H9 (cell line): ENCODE measurements around the gene CRMP1. TPM values are rescaled to one million over a fixed set of nuclear protein-coding genes. Genes with fewer than 3 reads are reported as not detected.

ENCODE experiments used
- DNase-seq: peaks from one replicate; pipeline ENCODE4 v3.0.0-alpha.2; 2017
- H2AFZ ChIP-seq: one replicate; pipeline ENCODE4 v1.6.1; 2013; ENCODE audit warnings: mild to moderate bottlenecking, low read length, control low read depth, moderate library complexity
- H2AK5ac ChIP-seq: 2 replicates; pipeline ENCODE4 v1.6.1; 2013; ENCODE audit warnings: low read length, control low read depth, mixed read lengths; ENCODE audit not compliant: insufficient read length
- H2BK120ac ChIP-seq: one replicate; pipeline ENCODE4 v1.6.1; 2013; ENCODE audit warnings: low read depth, mild to moderate bottlenecking, low read length, control low read depth, inconsistent platforms; ENCODE audit not compliant: poor library complexity, severe bottlenecking
- H2BK12ac ChIP-seq: 2 replicates; pipeline ENCODE4 v1.6.1; 2013; ENCODE audit warnings: low read length, control low read depth, mixed read lengths, low read depth; ENCODE audit not compliant: insufficient read length
- H2BK15ac ChIP-seq: 2 replicates; pipeline ENCODE4 v1.6.1; 2013; ENCODE audit warnings: low read depth, low read length, control low read depth
- H2BK20ac ChIP-seq: one replicate; pipeline ENCODE4 v1.6.1; 2013; ENCODE audit warnings: low read depth, mild to moderate bottlenecking, low read length, control low read depth, inconsistent platforms; ENCODE audit not compliant: poor library complexity, severe bottlenecking
- H2BK5ac ChIP-seq: 2 replicates; pipeline ENCODE4 v1.6.1; 2013; ENCODE audit warnings: low read length, control low read depth, mixed read lengths; ENCODE audit not compliant: insufficient read length
- H3K14ac ChIP-seq: 2 replicates; pipeline ENCODE4 v1.6.1; 2013; ENCODE audit warnings: low read length, control low read depth; ENCODE audit not compliant: insufficient read depth
- H3K18ac ChIP-seq: 2 replicates; pipeline ENCODE4 v1.6.1; 2013; ENCODE audit warnings: low read depth, mild to moderate bottlenecking, mixed read lengths, low read length, control low read depth; ENCODE audit not compliant: insufficient read length
- H3K23ac ChIP-seq: 2 replicates; pipeline ENCODE4 v1.6.1; 2013; ENCODE audit warnings: low read length, control low read depth, mixed read lengths, low read depth; ENCODE audit not compliant: insufficient read length
- H3K23me2 ChIP-seq: 2 replicates; pipeline ENCODE4 v1.6.1; 2013; ENCODE audit warnings: low read depth, mild to moderate bottlenecking, mixed read lengths, low read length, control low read depth; ENCODE audit not compliant: insufficient read length, poor library complexity, severe bottlenecking
- H3K27ac ChIP-seq: 2 replicates; pipeline ENCODE4 v1.5.1; 2013; ENCODE audit warnings: low read length, control low read depth, mixed read lengths, low read depth; ENCODE audit not compliant: insufficient read length
- H3K27me3 ChIP-seq: 2 replicates; pipeline ENCODE4 v1.6.1; 2013; ENCODE audit warnings: low read length, control low read depth, inconsistent platforms; ENCODE audit not compliant: insufficient read depth
- H3K4ac ChIP-seq: 2 replicates; pipeline ENCODE4 v1.6.1; 2013; ENCODE audit warnings: low read depth, mild to moderate bottlenecking, control low read depth, inconsistent platforms, low read length, moderate library complexity
- H3K4me1 ChIP-seq: 2 replicates; pipeline ENCODE4 v1.6.1; 2013; ENCODE audit warnings: low read length, control low read depth, inconsistent platforms; ENCODE audit not compliant: insufficient read depth
- H3K4me2 ChIP-seq: 2 replicates; pipeline ENCODE4 v1.6.1; 2013; ENCODE audit warnings: low read length, control low read depth, mixed read lengths; ENCODE audit not compliant: insufficient read length, insufficient read depth
- H3K56ac ChIP-seq: 2 replicates; pipeline ENCODE4 v1.6.1; 2013; ENCODE audit warnings: low read depth, mild to moderate bottlenecking, mixed read lengths, low read length, control low read depth; ENCODE audit not compliant: insufficient read length
- H3K79me1 ChIP-seq: 2 replicates; pipeline ENCODE4 v1.6.1; 2013; ENCODE audit warnings: low read depth, mild to moderate bottlenecking, moderate library complexity, low read length, control low read depth, inconsistent platforms; ENCODE audit not compliant: insufficient read depth, poor library complexity, severe bottlenecking
- H3K79me2 ChIP-seq: 2 replicates; pipeline ENCODE4 v1.6.1; 2013; ENCODE audit warnings: low read length, control low read depth, inconsistent platforms; ENCODE audit not compliant: insufficient read depth
- H3K9ac ChIP-seq: 2 replicates; pipeline ENCODE4 v1.6.1; 2013; ENCODE audit warnings: low read length, control low read depth, mixed read lengths; ENCODE audit not compliant: insufficient read length; ENCODE audit errors: extremely low read depth
- H3K9me3 ChIP-seq: one replicate; pipeline ENCODE4 v1.6.1; 2013; ENCODE audit warnings: low read depth, low read length, inconsistent platforms; ENCODE audit not compliant: control insufficient read depth
- H3T11ph ChIP-seq: one replicate; pipeline ENCODE4 v1.6.1; 2013; ENCODE audit warnings: mild to moderate bottlenecking, low read length, control low read depth, inconsistent platforms
- H4K20me1 ChIP-seq: one replicate; pipeline ENCODE4 v1.6.1; 2013; ENCODE audit not compliant: control insufficient read depth, insufficient read length, insufficient read depth
- H4K5ac ChIP-seq: 2 replicates; pipeline ENCODE4 v1.6.1; 2013; ENCODE audit warnings: low read depth, mild to moderate bottlenecking, mixed read lengths, low read length, control low read depth; ENCODE audit not compliant: insufficient read length
- H4K8ac ChIP-seq: replicated peaks from 2 replicates; pipeline ENCODE4 v1.6.1; 2013; ENCODE audit warnings: low read length, control low read depth, mixed read lengths, low read depth; ENCODE audit not compliant: insufficient read length
- H4K91ac ChIP-seq: 2 replicates; pipeline ENCODE4 v1.6.1; 2013; ENCODE audit warnings: low read depth, mild to moderate bottlenecking, moderate library complexity, mixed read lengths, low read length, control low read depth; ENCODE audit not compliant: insufficient read length
- H3K27ac Mint-ChIP-seq, 3 experiments: 2 replicates in 2 of 3; 3 replicates in 1 of 3; pipeline ENCODE4 v1.8.0; 2020 to 2021; ENCODE audit warnings: mixed read lengths in 3 of 3, mild to moderate bottlenecking in 1 of 3, moderate library complexity in 1 of 3
- H3K27me3 Mint-ChIP-seq: 2 replicates; pipeline ENCODE4 v1.8.0; 2021; ENCODE audit warnings: low read depth, mild to moderate bottlenecking, moderate library complexity, mixed read lengths
- H3K36me3 Mint-ChIP-seq, 3 experiments: 2 replicates in 2 of 3; 3 replicates in 1 of 3; pipeline ENCODE4 v1.8.0; 2020 to 2021; ENCODE audit warnings: low read depth in 3 of 3, mixed read lengths in 3 of 3; ENCODE audit not compliant: insufficient read depth in 1 of 3
- H3K4me1 Mint-ChIP-seq, 2 experiments: 2 replicates each; pipeline ENCODE4 v1.8.0; 2020; ENCODE audit warnings: mixed read lengths in 2 of 2
- H3K4me3 Mint-ChIP-seq, 2 experiments: 2 replicates in 1 of 2; 3 replicates in 1 of 2; pipeline ENCODE4 v1.8.0; 2020 to 2021; ENCODE audit warnings: mild to moderate bottlenecking in 2 of 2, mixed read lengths in 2 of 2, moderate library complexity in 1 of 2
- H3K9me3 Mint-ChIP-seq, 2 experiments: 2 replicates in 1 of 2; 3 replicates in 1 of 2; pipeline ENCODE4 v1.8.0; 2020; ENCODE audit warnings: mild to moderate bottlenecking in 2 of 2, mixed read lengths in 2 of 2, moderate library complexity in 1 of 2
- WGBS: extraction: QIAGEN DNeasy Blood & Tissue Kit; methylation state at CpG from one replicate; pipeline ENCODE4 v1.1.7; 2013; ENCODE audit warnings: missing lambda C conversion rate, low lambda C conversion rate, mixed read lengths; ENCODE audit not compliant: insufficient read length; ENCODE audit errors: extremely low coverage; 5-methylcytosine and 5-hydroxymethylcytosine counted together
- total RNA-seq: library from RNA; stranded (reverse); gene quantifications from 2 replicates; pipeline ENCODE4 v1.2.1, GENCODE V29; 2021
- TF ChIP-seq, protein P1 (sequence below): fragments of 200-600 bp; sonication (generic); conservative IDR thresholded peaks from 3 replicates; pipeline ENCODE4 v1.8.0; 2021; ENCODE audit warnings: antibody characterized with exemption, mild to moderate bottlenecking

CRMP1 gene
- total RNA-seq, 1 experiment from 2014 or later, result 71.6 TPM

DNA sequence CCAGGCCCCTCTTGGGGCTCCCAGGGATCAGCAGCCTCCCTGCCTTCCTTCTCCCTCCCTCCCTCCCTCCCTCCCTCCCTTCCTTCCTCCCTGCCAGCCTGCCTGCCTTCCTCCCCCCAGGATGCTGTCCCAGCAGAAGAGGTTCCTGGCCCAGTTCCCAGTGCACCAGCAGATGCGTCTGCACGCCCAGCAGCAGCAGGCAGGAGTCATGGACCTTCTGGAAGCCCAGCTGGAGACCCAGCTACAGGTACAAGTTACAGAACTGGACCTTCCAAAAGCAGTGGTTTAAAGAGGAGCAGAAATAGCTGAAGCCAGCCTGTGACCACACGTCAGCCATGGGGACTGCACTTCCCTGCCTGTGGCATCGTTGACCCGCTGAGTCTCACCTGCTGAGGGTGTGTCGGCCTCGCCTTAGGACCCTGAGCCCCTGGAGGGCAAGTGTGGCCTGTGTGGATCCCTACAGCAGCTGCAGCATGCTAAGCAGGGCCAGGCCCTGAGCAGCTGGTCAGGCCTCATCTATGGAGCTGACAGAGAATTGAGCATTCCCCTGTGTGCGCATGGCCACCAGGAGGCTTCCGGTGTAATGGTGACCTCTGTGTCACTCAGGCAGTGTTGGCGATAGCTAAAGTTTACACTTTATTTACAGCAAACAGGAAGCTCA lies 84.7 kb downstream of the CRMP1 start:
- Histone ChIP-seq H3T11ph (no peak overlapping the region), H4K20me1 (no peaks in the 10 kb centered on the region), H3K56ac (no peak overlapping the region), H2BK12ac (no peak overlapping the region), H3K4ac (no peak overlapping the region), H2AK5ac (no peak overlapping the region), H4K5ac (no peak overlapping the region), H2AFZ (no peak overlapping the region), H3K9ac (no peak overlapping the region), H3K14ac (no peak overlapping the region), H3K23ac (no peak overlapping the region), H4K91ac (no peak overlapping the region), H3K9me3 (no peaks in the 10 kb centered on the region), H3K27ac (no peak overlapping the region), H3K4me2 (no peak overlapping the region), H3K79me1 (no peaks in the 10 kb centered on the region), H2BK15ac (no peak overlapping the region), H3K4me1 (no peaks in the 10 kb centered on the region), H3K18ac (no peak overlapping the region), H3K23me2 (no peaks in the 10 kb centered on the region), H2BK20ac (no peak overlapping the region), H2BK5ac (no peak overlapping the region), H3K27me3 (no peaks in the 10 kb centered on the region), H2BK120ac (no peak overlapping the region), H4K8ac (no peak overlapping the region), H3K79me2 (no peaks in the 10 kb centered on the region)
- no peak overlapping the region for H3K27ac Mint-ChIP-seq
- H3K9me3 Mint-ChIP-seq, result no peaks in the 10 kb centered on the region
- no peak for DNase-seq
- TF ChIP-seq, protein P1, sequence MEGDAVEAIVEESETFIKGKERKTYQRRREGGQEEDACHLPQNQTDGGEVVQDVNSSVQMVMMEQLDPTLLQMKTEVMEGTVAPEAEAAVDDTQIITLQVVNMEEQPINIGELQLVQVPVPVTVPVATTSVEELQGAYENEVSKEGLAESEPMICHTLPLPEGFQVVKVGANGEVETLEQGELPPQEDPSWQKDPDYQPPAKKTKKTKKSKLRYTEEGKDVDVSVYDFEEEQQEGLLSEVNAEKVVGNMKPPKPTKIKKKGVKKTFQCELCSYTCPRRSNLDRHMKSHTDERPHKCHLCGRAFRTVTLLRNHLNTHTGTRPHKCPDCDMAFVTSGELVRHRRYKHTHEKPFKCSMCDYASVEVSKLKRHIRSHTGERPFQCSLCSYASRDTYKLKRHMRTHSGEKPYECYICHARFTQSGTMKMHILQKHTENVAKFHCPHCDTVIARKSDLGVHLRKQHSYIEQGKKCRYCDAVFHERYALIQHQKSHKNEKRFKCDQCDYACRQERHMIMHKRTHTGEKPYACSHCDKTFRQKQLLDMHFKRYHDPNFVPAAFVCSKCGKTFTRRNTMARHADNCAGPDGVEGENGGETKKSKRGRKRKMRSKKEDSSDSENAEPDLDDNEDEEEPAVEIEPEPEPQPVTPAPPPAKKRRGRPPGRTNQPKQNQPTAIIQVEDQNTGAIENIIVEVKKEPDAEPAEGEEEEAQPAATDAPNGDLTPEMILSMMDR, result no peak
- H3K4me3 Mint-ChIP-seq, result no peak overlapping the region
- peaks cover 0 to 3% of the 10 kb centered on the region in 2 experiments; a peak in 1 of 4 replicates for H3K4me1 Mint-ChIP-seq
- peaks cover 28 to 62% (median 62%) of the 10 kb centered on the region in 3 experiments; a peak in 6 of 7 replicates for H3K36me3 Mint-ChIP-seq
- WGBS, result no CpG with 5 or more reads among the region's 10 CpGs
- H3K27me3 Mint-ChIP-seq, result no peaks in the 10 kb centered on the region
